Stimulated activated CD4-positive, alpha-beta T cell treated with anti-CD3 and anti-CD28 coated beads, Interleukin-12 subunit alpha, Interleukin-12 subunit beta, amount 100 ng/mL, for 24 hours (primary cell): ENCODE measurements around the gene PLPP7.
"Not testable (repeated sequence)": the region's sequence is repeated elsewhere in the genome, so short reads cannot be mapped to it uniquely, and the experiment has no call there.

ENCODE experiments used
- DNase-seq, 2 experiments: peaks; one replicate each; pipeline ENCODE4 v3.0.0-alpha.2; 2020; ENCODE audit warnings: low read depth in 2 of 2

Gene PLPP7

GRCh38 chr9:131289301-131290035, at the start of gene PLPP7:
TSS of gene PLPP7 (plus strand) at chr9:131289723. CDS start at chr9:131289998, 275 bp downstream.
- DNase-seq = no peak

- DNase-seq = no peak
These were observed 49.2 kb upstream of the PLPP7 start for GRCh38 chr9:131240047-131240921.

GRCh38 chr9:131244331-131244730, 45.2 kb upstream of the PLPP7 start:
- not testable (repeated sequence) for DNase-seq

GRCh38 chr9:131246618-131247017, 42.9 kb upstream of the PLPP7 start:
- no peak for DNase-seq

- no peak for DNase-seq
These were observed 37.4 kb upstream of the PLPP7 start for GRCh38 chr9:131252120-131252519.

- DNase-seq = no peak
These were observed 35.5 kb upstream of the PLPP7 start for GRCh38 chr9:131253891-131254491.

- DNase-seq = no peak
These were observed 34.9 kb upstream of the PLPP7 start for GRCh38 chr9:131254626-131255025.

GRCh38 chr9:131255676-131256197, 33.8 kb upstream of the PLPP7 start:
- DNase-seq = no peak

- no peak for DNase-seq
These were observed 32.1 kb upstream of the PLPP7 start for GRCh38 chr9:131257266-131258025.

- DNase-seq = no peak
These were observed 31.3 kb upstream of the PLPP7 start for GRCh38 chr9:131258186-131258585.

GRCh38 chr9:131258698-131259431, 30.7 kb upstream of the PLPP7 start:
- DNase-seq = no peak

GRCh38 chr9:131259432-131259898, 30.1 kb upstream of the PLPP7 start:
- DNase-seq = no peak

- DNase-seq = no peak
These were observed 29.5 kb upstream of the PLPP7 start for GRCh38 chr9:131259916-131260597.

GRCh38 chr9:131260751-131261452, 28.6 kb upstream of the PLPP7 start:
- DNase-seq = no peak

GRCh38 chr9:131262327-131263032, 27.0 kb upstream of the PLPP7 start:
- no peak for DNase-seq

GRCh38 chr9:131263033-131263343, 26.5 kb upstream of the PLPP7 start:
- DNase-seq = not testable (repeated sequence)

- no peak for DNase-seq
These were observed 25.8 kb upstream of the PLPP7 start for GRCh38 chr9:131263701-131264100.

GRCh38 chr9:131264231-131264630, 25.3 kb upstream of the PLPP7 start:
- DNase-seq = no peak
